ENCODE measurements around the gene TMEM126B.
"Not testable (repeated sequence)": the region's sequence is repeated elsewhere in the genome, so short reads cannot be mapped to it uniquely, and the experiment has no call there.

TMEM126B gene

GRCh38 chr11:85627998-85628770 lies at the start of gene TMEM126B:
TSS of gene TMEM126B (plus strand) at chr11:85628593. CDS start at chr11:85628608, 15 bp downstream.
- peak; percentile 81 for DNase-seq (ENCODE audit: low read depth)

- no peak for DNase-seq (ENCODE audit: low read depth)
Measured at GRCh38 chr11:85582111-85582510, 46.3 kb upstream of the TMEM126B start.

GRCh38 chr11:85589373-85589772 lies 39.0 kb upstream of the TMEM126B start:
- DNase-seq (ENCODE audit: low read depth), result no peak

GRCh38 chr11:85590848-85591483 lies 37.4 kb upstream of the TMEM126B start:
- DNase-seq (ENCODE audit: low read depth), result peak; percentile 37

- DNase-seq (ENCODE audit: low read depth), result peak; percentile 28
Measured at GRCh38 chr11:85595285-85595884, 33.0 kb upstream of the TMEM126B start.

- no peak for DNase-seq (ENCODE audit: low read depth)
Measured at GRCh38 chr11:85596886-85597285, 31.5 kb upstream of the TMEM126B start.

- DNase-seq (ENCODE audit: low read depth), result no peak
Measured at GRCh38 chr11:85599083-85599482, 29.3 kb upstream of the TMEM126B start.

GRCh38 chr11:85602526-85603213 lies 25.7 kb upstream of the TMEM126B start:
- no peak for DNase-seq (ENCODE audit: low read depth)

GRCh38 chr11:85603220-85603619 lies 25.2 kb upstream of the TMEM126B start:
- DNase-seq (ENCODE audit: low read depth), result no peak

- not testable (repeated sequence) for DNase-seq (ENCODE audit: low read depth)
Measured at GRCh38 chr11:85606237-85606636, 22.2 kb upstream of the TMEM126B start.

GRCh38 chr11:85608621-85609020 lies 19.8 kb upstream of the TMEM126B start:
- not testable (repeated sequence) for DNase-seq (ENCODE audit: low read depth)

- not testable (repeated sequence) for DNase-seq (ENCODE audit: low read depth)
Measured at GRCh38 chr11:85609286-85609685, 19.1 kb upstream of the TMEM126B start.

GRCh38 chr11:85611643-85612042 lies 16.8 kb upstream of the TMEM126B start:
- not testable (repeated sequence) for DNase-seq (ENCODE audit: low read depth)

GRCh38 chr11:85619499-85619898 lies 8.9 kb upstream of the TMEM126B start:
- peak; percentile 2 for DNase-seq (ENCODE audit: low read depth)

- DNase-seq (ENCODE audit: low read depth), result no peak
Measured at GRCh38 chr11:85620256-85620655, 8.1 kb upstream of the TMEM126B start.

- no peak for DNase-seq (ENCODE audit: low read depth)
Measured at GRCh38 chr11:85626496-85626895, 1.9 kb upstream of the TMEM126B start.

GRCh38 chr11:85627332-85627997 lies 928 bp upstream of the TMEM126B start, which contains the start of gene DLG2:
TSS of gene DLG2 (minus strand) at chr11:85627344.
- DNase-seq (ENCODE audit: low read depth), result no peak

GRCh38 chr11:85628771-85629341 lies 463 bp downstream of the TMEM126B start:
- no peak for DNase-seq (ENCODE audit: low read depth)

GRCh38 chr11:85634747-85635146 lies 6.4 kb downstream of the TMEM126B start:
- no peak for DNase-seq (ENCODE audit: low read depth)

GRCh38 chr11:85643191-85643614 lies 14.8 kb downstream of the TMEM126B start:
- DNase-seq (ENCODE audit: low read depth), result no peak

GRCh38 chr11:85647078-85647477 lies 18.7 kb downstream of the TMEM126B start:
- DNase-seq (ENCODE audit: low read depth), result no peak

Measured in HS-5 (cell line).